ENCODE data around the gene YWHAG. TPM values are rescaled to one million over a fixed set of nuclear protein-coding genes. Genes with fewer than 3 reads are reported as not detected.
A peak's percentile ranks its signal among the peaks of the same experiment; 100 is the strongest.

YWHAG gene
- total RNA-seq: 10 to 100 TPM; 49.1 to 80.2 TPM

DNA sequence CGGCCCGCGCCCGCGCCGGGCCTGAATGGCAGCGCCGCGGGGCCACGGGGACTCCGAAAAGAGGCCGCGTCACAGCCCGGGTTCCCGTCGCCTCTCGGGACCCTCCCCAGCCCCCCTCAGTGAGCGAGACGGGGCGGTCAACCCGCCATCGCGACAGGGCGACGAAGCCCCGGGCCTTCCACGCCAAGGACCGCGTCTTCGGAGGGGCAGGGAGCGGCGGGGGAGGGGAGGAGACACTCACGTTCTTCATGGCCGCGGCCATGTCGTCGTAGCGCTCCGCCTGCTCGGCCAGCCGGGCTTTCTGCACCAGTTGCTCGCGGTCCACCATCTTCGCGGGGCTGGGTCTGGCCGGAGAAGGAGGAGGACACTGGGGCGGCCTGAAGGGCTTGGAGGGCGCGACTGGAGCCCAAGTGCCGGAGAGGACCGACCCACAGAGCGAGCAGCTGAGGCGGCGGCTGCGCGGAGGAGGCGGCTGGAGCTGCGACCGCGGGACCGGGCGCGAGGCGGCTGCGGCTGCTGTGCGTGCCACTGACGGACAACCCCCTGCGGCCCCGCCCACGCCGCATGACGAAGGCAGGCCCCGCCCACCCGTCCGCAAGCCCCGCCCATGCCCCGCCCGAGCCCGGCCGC is at the start of gene YWHAG:
YWHAG (minus strand) TSS at position 511 of the 630 bp plus-strand sequence; CDS start at position 328, 183 bp downstream.
- Histone ChIP-seq H3K4me1 (replicated peaks) (peaks cover 7% of the 10 kb centered on the region), H3K4me3 (peak within 1 kb of the TSS; percentile 96 to 98), H3K27ac (peak within 1 kb of the TSS; percentile 99), H3K36me3 (no peaks in the 10 kb centered on the region), H3K9me3 (no peaks in the 10 kb centered on the region), H3K27me3 (replicated peaks; ENCODE audit: insufficient read depth) (no peaks in the 10 kb centered on the region)
- peak; percentile 46 for TF ChIP-seq POLR2AphosphoS5 (IDR thresholded peaks at IDR 0.05)
- peak; percentile 98 for TF ChIP-seq POLR2A (IDR thresholded peaks at IDR 0.05)
- TF ChIP-seq, protein P1, sequence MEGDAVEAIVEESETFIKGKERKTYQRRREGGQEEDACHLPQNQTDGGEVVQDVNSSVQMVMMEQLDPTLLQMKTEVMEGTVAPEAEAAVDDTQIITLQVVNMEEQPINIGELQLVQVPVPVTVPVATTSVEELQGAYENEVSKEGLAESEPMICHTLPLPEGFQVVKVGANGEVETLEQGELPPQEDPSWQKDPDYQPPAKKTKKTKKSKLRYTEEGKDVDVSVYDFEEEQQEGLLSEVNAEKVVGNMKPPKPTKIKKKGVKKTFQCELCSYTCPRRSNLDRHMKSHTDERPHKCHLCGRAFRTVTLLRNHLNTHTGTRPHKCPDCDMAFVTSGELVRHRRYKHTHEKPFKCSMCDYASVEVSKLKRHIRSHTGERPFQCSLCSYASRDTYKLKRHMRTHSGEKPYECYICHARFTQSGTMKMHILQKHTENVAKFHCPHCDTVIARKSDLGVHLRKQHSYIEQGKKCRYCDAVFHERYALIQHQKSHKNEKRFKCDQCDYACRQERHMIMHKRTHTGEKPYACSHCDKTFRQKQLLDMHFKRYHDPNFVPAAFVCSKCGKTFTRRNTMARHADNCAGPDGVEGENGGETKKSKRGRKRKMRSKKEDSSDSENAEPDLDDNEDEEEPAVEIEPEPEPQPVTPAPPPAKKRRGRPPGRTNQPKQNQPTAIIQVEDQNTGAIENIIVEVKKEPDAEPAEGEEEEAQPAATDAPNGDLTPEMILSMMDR (IDR thresholded peaks at IDR 0.05): no peak
- peak; percentile 91 for DNase-seq (ENCODE audit: low spot score)
- intact Hi-C loops (cut with DNase I): loop anchor here (5.0 kb wide), 2 partner anchors 41 to 66 kb away; no protein-coding TSS in a partner anchor
- WGBS: 0% methylated on average over 43 of the region's 80 CpGs

DNA sequence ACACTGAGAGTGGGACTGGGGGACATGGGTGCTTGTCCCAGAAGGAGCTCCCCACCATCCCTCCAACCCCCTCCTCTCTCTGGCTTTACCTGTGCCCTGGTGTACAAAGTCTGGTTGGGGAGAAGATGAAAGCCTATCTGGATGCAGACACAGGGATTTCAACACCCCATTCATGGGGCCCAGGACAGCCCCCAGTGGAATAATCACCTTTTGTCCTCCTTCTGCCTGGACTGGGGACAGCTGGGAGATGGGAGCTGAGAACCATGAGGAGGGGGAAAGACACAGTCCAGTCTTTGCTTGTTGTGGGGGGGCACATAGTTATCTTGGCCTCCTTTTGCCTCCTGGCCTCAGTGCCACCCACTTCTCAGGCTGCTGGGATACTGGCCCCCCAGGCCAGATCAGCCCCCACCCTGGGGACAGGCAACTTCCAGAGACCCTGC is 49.4 kb upstream of the YWHAG start:
- Histone ChIP-seq H3K27ac (no peak overlapping the region), H3K27me3 (replicated peaks; ENCODE audit: insufficient read depth) (no peaks in the 10 kb centered on the region), H3K9me3 (no peaks in the 10 kb centered on the region), H3K4me1 (replicated peaks) (no peaks in the 10 kb centered on the region), H3K36me3 (no peaks in the 10 kb centered on the region), H3K4me3 (no peak overlapping the region)
- TF ChIP-seq POLR2AphosphoS5 (IDR thresholded peaks at IDR 0.05) (no peak), POLR2A (IDR thresholded peaks at IDR 0.05) (no peak)
- TF ChIP-seq, protein P1 (IDR thresholded peaks at IDR 0.05): no peak
- no peak for DNase-seq (ENCODE audit: low spot score)
- intact Hi-C loops (cut with DNase I): no loop called here

DNA sequence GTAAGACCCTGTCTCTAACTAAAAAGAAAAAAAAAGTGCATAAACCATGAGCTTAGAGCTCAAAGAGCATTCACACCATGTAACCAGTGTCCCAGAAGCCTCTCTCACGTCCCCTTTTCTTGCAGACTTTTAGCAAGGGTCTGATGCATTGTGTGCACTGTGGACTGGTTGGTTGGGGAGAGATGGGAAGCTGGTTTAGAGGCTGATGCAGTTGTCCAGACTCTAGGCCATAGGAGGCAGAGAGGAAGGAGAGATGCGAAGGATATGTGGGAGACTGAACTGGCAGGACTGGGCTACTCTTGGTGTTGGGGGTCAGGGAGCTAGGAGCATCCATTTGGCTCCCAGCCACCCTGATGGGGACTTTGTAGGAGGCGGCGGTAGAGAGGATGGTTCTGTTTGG is 48.9 kb upstream of the YWHAG start:
- DNase-seq (ENCODE audit: low spot score): no peak
- Histone ChIP-seq H3K4me3 (no peak overlapping the region), H3K36me3 (no peaks in the 10 kb centered on the region), H3K9me3 (no peaks in the 10 kb centered on the region), H3K4me1 (replicated peaks) (no peaks in the 10 kb centered on the region), H3K27me3 (replicated peaks; ENCODE audit: insufficient read depth) (no peaks in the 10 kb centered on the region), H3K27ac (no peak overlapping the region)
- intact Hi-C loops (cut with DNase I): no loop called here
- WGBS: 88% methylated on average over 4 of the region's 4 CpGs
- TF ChIP-seq, protein P1 (IDR thresholded peaks at IDR 0.05): no peak
- TF ChIP-seq POLR2A (IDR thresholded peaks at IDR 0.05): no peak
- TF ChIP-seq POLR2AphosphoS5 (IDR thresholded peaks at IDR 0.05): no peak

DNA sequence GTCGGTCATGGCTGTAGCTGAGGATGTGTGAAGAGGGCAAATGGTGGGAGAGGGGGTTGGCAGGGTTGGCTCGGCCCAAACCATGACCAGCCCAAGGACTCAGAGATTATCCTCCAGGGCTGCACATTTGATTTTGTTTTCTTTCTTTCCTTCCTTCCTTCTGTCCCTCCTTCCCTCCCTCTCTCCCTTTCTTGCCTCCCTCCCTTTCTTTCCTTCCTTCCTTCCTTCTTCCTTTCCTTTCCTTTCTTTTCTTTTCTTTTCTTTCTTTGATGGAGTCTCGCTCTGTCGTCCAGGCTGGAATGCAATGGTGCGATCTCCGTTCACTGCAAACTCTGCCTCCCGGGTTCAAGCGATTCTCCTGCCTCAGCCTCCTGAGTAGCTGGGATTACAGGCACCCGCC is 46.9 kb upstream of the YWHAG start:
- Histone ChIP-seq H3K4me1 (replicated peaks) (no peaks in the 10 kb centered on the region), H3K27ac (no peak overlapping the region), H3K9me3 (no peaks in the 10 kb centered on the region), H3K36me3 (no peaks in the 10 kb centered on the region), H3K4me3 (no peak overlapping the region), H3K27me3 (replicated peaks; ENCODE audit: insufficient read depth) (no peaks in the 10 kb centered on the region)
- TF ChIP-seq POLR2A (IDR thresholded peaks at IDR 0.05) (no peak), POLR2AphosphoS5 (IDR thresholded peaks at IDR 0.05) (no peak)
- TF ChIP-seq, protein P1 (IDR thresholded peaks at IDR 0.05): no peak
- WGBS: 94% methylated on average over 9 of the region's 9 CpGs
- no peak for DNase-seq (ENCODE audit: low spot score)
- intact Hi-C loops (cut with DNase I): no loop called here

All from prostate gland (tissue), 2 donors.